ENCODE results near the gene ASB16.
"Not testable (repeated sequence)": the region's sequence is repeated elsewhere in the genome, so short reads cannot be mapped to it uniquely, and the experiment has no call there.

The ASB16 gene

DNA sequence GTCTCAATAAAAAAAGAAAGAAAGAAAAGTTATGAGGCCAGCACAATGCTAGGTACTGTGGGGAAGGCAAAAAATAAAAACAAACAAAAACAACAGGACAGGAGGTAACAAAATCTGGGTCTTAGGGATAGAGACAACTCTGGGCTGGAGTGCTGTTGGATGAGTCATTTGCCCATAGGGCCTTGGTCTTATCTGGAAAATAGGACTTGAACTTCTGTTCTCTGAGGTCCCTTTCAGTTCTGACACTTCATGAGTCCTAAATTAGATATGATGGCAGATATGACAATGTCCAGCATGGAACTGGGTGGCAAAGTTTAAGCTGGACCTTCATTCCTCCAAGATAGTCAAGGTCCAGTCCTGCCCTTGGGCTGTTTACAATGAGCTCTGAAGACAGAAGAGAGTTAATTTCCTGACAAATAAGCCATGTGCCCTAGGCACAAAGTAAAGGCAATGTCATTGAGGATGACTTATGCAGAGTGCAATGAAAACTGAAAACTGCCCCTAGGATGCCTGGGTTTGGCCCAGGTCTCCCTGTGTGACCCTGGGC is 38.2 kb upstream of the ASB16 start:
- no peak overlapping the region for H3K9ac ChIP-seq (ENCODE audit: low read length in 2 of 2)
- no peak overlapping the region for H3K27ac ChIP-seq (ENCODE audit: low read length)
- H3K27me3 ChIP-seq (ENCODE audit: control insufficient read depth in 1 of 2, insufficient read depth in 2 of 2, low read length in 2 of 2): peaks cover 0 to 2% of the 10 kb centered on the region in 2 donors
- no peaks in the 10 kb centered on the region for H3K4me1 ChIP-seq (ENCODE audit: control insufficient read depth, insufficient read depth, low read length)
- no peaks in the 10 kb centered on the region for H3K9me3 ChIP-seq (ENCODE audit: control insufficient read depth in 2 of 2, low read length in 2 of 2)
- no peaks in the 10 kb centered on the region for H3K36me3 ChIP-seq (ENCODE audit: control insufficient read depth in 2 of 2, insufficient read depth in 2 of 2, low read length in 2 of 2)
- H3K4me3 ChIP-seq (ENCODE audit: low read length in 2 of 2): no peak overlapping the region

DNA sequence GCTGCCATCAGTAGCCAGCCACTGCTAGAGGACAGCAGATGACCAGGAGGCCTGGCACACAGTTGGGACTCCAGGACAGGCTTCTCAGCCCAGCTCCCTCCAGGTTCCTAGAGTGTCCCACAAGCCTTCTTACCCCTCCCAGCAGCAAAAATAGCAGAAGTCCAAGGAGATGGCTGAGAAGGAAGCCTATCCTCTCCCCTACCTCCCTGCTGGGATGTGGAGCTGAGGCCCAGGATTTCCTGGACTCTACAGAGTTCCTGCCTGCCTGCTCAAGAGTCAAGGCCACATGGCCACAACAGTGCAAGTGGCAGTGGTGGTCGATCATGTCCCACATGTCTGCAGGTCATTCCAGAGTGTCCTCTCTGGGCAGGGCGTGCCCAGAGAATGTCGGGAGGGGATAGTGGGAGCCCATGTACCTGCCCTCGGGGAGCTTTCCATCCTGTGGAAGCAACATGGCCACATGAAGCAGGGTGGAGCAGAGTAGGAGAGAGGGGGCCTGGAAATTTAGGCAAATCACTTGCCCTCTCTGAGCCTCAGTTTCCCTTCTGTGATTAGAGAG is 36.5 kb upstream of the ASB16 start:
- Histone ChIP-seq H3K9ac (ENCODE audit: low read length in 2 of 2) (no peak overlapping the region), H3K4me1 (ENCODE audit: control insufficient read depth, insufficient read depth, low read length) (peaks cover 8% of the 10 kb centered on the region), H3K9me3 (ENCODE audit: control insufficient read depth in 2 of 2, low read length in 2 of 2) (no peaks in the 10 kb centered on the region), H3K27ac (ENCODE audit: low read length) (no peak overlapping the region), H3K27me3 (ENCODE audit: control insufficient read depth in 1 of 2, insufficient read depth in 2 of 2, low read length in 2 of 2) (peaks cover 0 to 11% of the 10 kb centered on the region in 2 donors), H3K4me3 (ENCODE audit: low read length in 2 of 2) (no peak overlapping the region), H3K36me3 (ENCODE audit: control insufficient read depth in 2 of 2, insufficient read depth in 2 of 2, low read length in 2 of 2) (no peaks in the 10 kb centered on the region)

DNA sequence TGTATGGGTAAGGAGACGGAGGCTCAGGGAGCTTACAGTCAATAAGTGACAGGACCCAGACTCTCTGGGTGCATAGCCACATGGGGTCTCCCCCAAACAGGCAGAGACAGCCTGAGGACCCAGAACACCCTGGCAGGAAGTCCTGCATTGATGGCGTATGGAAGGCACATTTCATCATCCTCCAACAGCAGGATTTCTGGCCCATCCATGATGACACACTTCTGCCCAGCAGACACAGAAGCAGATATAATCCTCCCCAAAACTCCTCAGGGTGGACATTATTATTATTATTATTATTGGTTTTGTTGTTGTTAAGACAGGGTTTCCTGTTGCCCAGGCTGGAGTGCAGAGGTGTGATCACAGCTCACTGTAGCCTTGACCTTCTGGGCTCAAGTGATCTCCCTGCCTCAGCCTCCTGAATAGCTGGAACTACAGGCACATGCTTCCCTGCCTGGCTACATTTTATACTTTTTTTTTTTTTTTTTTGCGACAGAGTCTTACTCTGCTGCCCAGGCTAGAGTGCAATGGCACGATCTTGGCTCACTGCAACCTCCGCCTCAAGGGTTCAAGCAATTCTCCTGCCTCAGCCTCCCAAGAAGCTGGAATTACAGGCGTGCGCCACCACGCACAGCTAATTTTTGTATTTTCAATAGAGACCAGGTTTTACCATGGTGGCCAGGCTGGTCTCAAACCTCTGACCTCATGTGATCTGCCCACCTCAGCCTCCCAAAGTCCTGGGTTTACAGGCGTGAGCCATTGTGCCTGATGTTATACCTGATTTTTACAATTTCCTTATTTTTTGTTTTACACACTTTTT is 35.5 kb upstream of the ASB16 start:
- Histone ChIP-seq H3K27me3 (ENCODE audit: control insufficient read depth in 1 of 2, insufficient read depth in 2 of 2, low read length in 2 of 2) (peaks cover 0 to 11% of the 10 kb centered on the region in 2 donors), H3K4me3 (ENCODE audit: low read length in 2 of 2) (no peak overlapping the region), H3K9me3 (ENCODE audit: control insufficient read depth in 2 of 2, low read length in 2 of 2) (no peaks in the 10 kb centered on the region), H3K27ac (ENCODE audit: low read length) (no peak overlapping the region), H3K9ac (ENCODE audit: low read length in 2 of 2) (no peak overlapping the region), H3K36me3 (ENCODE audit: control insufficient read depth in 2 of 2, insufficient read depth in 2 of 2, low read length in 2 of 2) (no peaks in the 10 kb centered on the region), H3K4me1 (ENCODE audit: control insufficient read depth, insufficient read depth, low read length) (peaks cover 8% of the 10 kb centered on the region)

- Histone ChIP-seq H3K27ac (ENCODE audit: low read length) (no peak overlapping the region), H3K27me3 (ENCODE audit: control insufficient read depth in 1 of 2, insufficient read depth in 2 of 2, low read length in 2 of 2) (peaks cover 0 to 11% of the 10 kb centered on the region in 2 donors), H3K9ac (ENCODE audit: low read length in 2 of 2) (peak overlapping the region in 1 of 2 donors; percentile 42), H3K4me3 (ENCODE audit: low read length in 2 of 2) (peak overlapping the region in 1 of 2 donors; percentile 29), H3K4me1 (ENCODE audit: control insufficient read depth, insufficient read depth, low read length) (peaks cover 17% of the 10 kb centered on the region), H3K9me3 (ENCODE audit: control insufficient read depth in 2 of 2, low read length in 2 of 2) (no peaks in the 10 kb centered on the region), H3K36me3 (ENCODE audit: control insufficient read depth in 2 of 2, insufficient read depth in 2 of 2, low read length in 2 of 2) (no peaks in the 10 kb centered on the region)
These were observed 32.4 kb upstream of the ASB16 start for GRCh38 chr17:44137891-44138709.

DNA sequence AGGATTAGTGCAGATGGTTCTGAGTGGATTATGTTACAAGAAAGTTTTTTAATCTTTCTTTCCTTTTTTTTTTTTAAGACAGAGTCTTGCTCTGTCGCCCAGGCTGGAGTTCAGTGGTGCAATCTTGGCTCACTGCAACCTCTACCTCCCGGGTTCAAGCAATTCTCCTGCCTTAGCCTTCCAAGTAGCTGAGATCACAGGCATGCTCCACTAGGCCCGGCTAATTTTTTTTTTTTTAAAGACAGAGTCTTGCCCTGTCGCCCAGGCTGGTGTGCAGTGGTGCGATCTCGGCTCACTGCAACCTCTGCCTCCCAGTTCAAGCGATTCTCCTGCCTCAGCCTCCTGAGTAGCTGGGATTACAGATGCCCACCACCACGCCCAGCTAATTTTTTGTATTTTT is 26.6 kb upstream of the ASB16 start:
- H3K27me3 ChIP-seq (ENCODE audit: control insufficient read depth in 1 of 2, insufficient read depth in 2 of 2, low read length in 2 of 2); H3K9ac ChIP-seq (ENCODE audit: low read length in 2 of 2); H3K9me3 ChIP-seq (ENCODE audit: control insufficient read depth in 2 of 2, low read length in 2 of 2); H3K27ac ChIP-seq (ENCODE audit: low read length); H3K36me3 ChIP-seq (ENCODE audit: control insufficient read depth in 2 of 2, insufficient read depth in 2 of 2, low read length in 2 of 2); H3K4me3 ChIP-seq (ENCODE audit: low read length in 2 of 2); H3K4me1 ChIP-seq (ENCODE audit: control insufficient read depth, insufficient read depth, low read length): not testable (repeated sequence)

DNA sequence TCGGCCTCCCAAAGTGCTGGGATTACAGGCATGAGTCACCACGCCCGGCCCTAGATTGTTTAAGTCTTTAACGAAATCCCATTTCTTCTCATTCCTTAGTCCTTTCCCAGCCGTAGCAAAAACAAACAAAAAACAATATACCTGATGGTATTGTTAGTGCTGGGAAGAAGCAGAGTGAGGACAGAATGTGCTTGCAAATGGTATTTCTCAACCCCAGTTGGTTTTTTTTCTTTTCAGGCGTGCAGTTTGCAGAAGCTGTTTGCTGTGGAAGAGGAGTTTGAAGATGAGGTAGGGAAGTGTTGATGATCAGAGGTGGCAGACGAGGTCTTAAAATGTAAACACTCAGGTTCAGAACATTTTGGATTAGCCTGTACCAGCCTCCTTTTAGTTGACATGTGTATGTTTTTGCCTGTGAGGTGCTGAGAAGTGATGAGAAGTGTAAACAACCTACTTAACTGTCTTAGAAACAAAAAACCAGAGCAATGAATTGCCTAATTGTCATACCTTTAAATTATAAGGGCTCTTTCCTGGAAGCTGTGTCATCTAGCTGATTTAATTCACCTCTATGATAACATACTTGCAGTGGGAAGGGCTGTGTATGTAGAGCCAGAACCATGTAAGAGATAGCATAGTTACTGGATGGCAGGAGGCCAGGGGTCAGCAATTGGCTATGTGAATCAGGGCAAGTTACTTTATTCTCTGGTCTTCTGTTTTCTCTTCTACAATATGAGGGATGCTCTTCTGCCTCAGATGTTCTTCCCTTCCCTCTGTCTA is 25.4 kb upstream of the ASB16 start:
- Histone ChIP-seq H3K4me3 (ENCODE audit: low read length in 2 of 2) (no peak overlapping the region), H3K36me3 (ENCODE audit: control insufficient read depth in 2 of 2, insufficient read depth in 2 of 2, low read length in 2 of 2) (no peaks in the 10 kb centered on the region), H3K27ac (ENCODE audit: low read length) (no peak overlapping the region), H3K9ac (ENCODE audit: low read length in 2 of 2) (no peak overlapping the region), H3K27me3 (ENCODE audit: control insufficient read depth in 1 of 2, insufficient read depth in 2 of 2, low read length in 2 of 2) (no peaks in the 10 kb centered on the region), H3K9me3 (ENCODE audit: control insufficient read depth in 2 of 2, low read length in 2 of 2) (no peaks in the 10 kb centered on the region), H3K4me1 (ENCODE audit: control insufficient read depth, insufficient read depth, low read length) (peaks cover 9% of the 10 kb centered on the region)

- no peak overlapping the region for H3K27ac ChIP-seq (ENCODE audit: low read length)
- peaks cover 9% of the 10 kb centered on the region for H3K4me1 ChIP-seq (ENCODE audit: control insufficient read depth, insufficient read depth, low read length)
- H3K9me3 ChIP-seq (ENCODE audit: control insufficient read depth in 2 of 2, low read length in 2 of 2): no peaks in the 10 kb centered on the region
- no peaks in the 10 kb centered on the region for H3K36me3 ChIP-seq (ENCODE audit: control insufficient read depth in 2 of 2, insufficient read depth in 2 of 2, low read length in 2 of 2)
- no peak overlapping the region for H3K9ac ChIP-seq (ENCODE audit: low read length in 2 of 2)
- no peak overlapping the region for H3K4me3 ChIP-seq (ENCODE audit: low read length in 2 of 2)
- H3K27me3 ChIP-seq (ENCODE audit: control insufficient read depth in 1 of 2, insufficient read depth in 2 of 2, low read length in 2 of 2): no peaks in the 10 kb centered on the region
These were observed 23.8 kb upstream of the ASB16 start for GRCh38 chr17:44146375-44147346.

GRCh38 chr17:44147812-44148211 is 22.7 kb upstream of the ASB16 start:
- Histone ChIP-seq H3K36me3 (ENCODE audit: control insufficient read depth in 2 of 2, insufficient read depth in 2 of 2, low read length in 2 of 2) (no peaks in the 10 kb centered on the region), H3K4me3 (ENCODE audit: low read length in 2 of 2) (no peak overlapping the region), H3K27me3 (ENCODE audit: control insufficient read depth in 1 of 2, insufficient read depth in 2 of 2, low read length in 2 of 2) (no peaks in the 10 kb centered on the region), H3K9ac (ENCODE audit: low read length in 2 of 2) (no peak overlapping the region), H3K27ac (ENCODE audit: low read length) (no peak overlapping the region), H3K9me3 (ENCODE audit: control insufficient read depth in 2 of 2, low read length in 2 of 2) (no peaks in the 10 kb centered on the region), H3K4me1 (ENCODE audit: control insufficient read depth, insufficient read depth, low read length) (no peaks in the 10 kb centered on the region)

DNA sequence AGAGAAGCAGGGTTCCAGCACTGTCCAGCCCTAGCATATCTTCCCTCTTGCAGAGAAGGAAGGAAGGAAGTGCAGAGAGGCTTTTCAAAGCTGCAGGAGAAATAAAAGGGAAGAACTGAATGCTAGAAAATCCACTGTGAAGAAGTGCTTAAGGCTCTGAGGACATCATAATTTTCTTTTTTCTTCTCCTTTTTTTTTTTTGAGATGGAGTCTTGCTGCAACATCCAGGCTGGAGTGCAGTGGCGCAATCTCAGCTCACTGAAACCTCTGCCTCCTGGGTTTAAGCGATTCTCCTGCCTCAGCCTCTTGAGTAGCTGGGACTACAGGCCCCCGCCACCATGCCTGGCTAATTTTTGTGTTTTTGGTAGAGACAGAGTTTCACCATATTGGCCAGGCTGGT is 21.4 kb upstream of the ASB16 start:
- H3K36me3 ChIP-seq (ENCODE audit: control insufficient read depth in 2 of 2, insufficient read depth in 2 of 2, low read length in 2 of 2); H3K27me3 ChIP-seq (ENCODE audit: control insufficient read depth in 1 of 2, insufficient read depth in 2 of 2, low read length in 2 of 2); H3K9ac ChIP-seq (ENCODE audit: low read length in 2 of 2); H3K27ac ChIP-seq (ENCODE audit: low read length); H3K9me3 ChIP-seq (ENCODE audit: control insufficient read depth in 2 of 2, low read length in 2 of 2); H3K4me3 ChIP-seq (ENCODE audit: low read length in 2 of 2); H3K4me1 ChIP-seq (ENCODE audit: control insufficient read depth, insufficient read depth, low read length): not testable (repeated sequence)

Measured in stomach smooth muscle (tissue), 2 donors.